ENCODE data around the gene CBS. TPM values are rescaled to one million over a fixed set of nuclear protein-coding genes. Genes with fewer than 3 reads are reported as not detected.

Gene CBS
- polyA plus RNA-seq, 1 donor (not counting 4 experiments of a cell fraction or from before 2014, with no cell fraction given), result 6.9 TPM

GRCh38 chr21:43025636-43026180 lies 49.9 kb downstream of the CBS start:
- no peak overlapping the region for H3K4me2 ChIP-seq (ENCODE audit: control insufficient read depth, extremely low read depth, insufficient read depth, low read depth, low read length)
- dilution Hi-C loops (cut with MboI; ENCODE audit: extremely low pct_ligation_motif_present, low sequenced_read_pairs), result no loop called here

DNA sequence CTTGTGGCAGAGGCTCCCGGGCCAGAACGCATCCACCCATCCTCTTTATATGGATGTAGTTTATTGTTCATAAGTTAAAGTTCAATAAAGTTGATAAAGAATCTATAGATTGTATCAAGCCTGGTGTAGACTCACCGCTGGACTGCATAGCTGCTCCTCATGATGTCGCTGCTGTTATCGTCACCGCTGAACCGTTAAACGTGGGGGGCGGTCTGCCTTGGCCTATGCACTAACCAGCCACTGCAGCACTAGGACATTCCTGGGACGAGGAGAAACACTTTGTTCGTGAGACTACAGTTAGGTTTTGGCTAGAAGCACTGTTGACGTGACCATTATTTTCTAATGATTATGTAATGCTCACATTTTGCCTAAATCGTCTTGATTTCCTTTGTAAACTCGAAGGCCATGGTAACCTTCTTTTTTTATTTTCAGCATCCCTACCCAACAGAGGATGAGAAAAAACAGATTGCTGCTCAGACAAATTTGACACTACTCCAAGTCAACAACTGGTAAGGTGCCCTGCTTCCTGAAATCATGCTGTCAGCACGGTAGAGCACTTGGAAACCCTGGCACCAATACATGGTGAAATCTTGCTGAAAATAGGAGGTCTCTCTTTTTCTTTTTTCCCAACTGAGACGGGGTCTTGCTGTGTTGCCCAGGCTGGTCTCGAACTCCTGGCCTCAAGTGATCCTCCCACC lies 51.0 kb downstream of the CBS start:
- H4K20me1 ChIP-seq (ENCODE audit: control insufficient read depth, extremely low read depth, insufficient read depth, low read length), result no peaks in the 10 kb centered on the region
- no peak overlapping the region for H3K4me3 ChIP-seq (ENCODE audit: control insufficient read depth in 2 of 3, extremely low read depth in 1 of 3, insufficient read depth in 2 of 3, low read depth in 1 of 3, low read length in 3 of 3)
- no peak for TF ChIP-seq CTCF (optimal IDR thresholded peaks at IDR 0.05 in 1 of 3, IDR thresholded peaks at IDR 0.05 in 1 of 3, conservative IDR thresholded peaks at IDR 0.05 in 1 of 3; ENCODE audit: extremely low read depth in 1 of 3, insufficient read depth in 2 of 3, low read length in 3 of 3)
- no peak for TF ChIP-seq EZH2 (IDR thresholded peaks at IDR 0.05; ENCODE audit: low read length)
- dilution Hi-C loops (cut with MboI; ENCODE audit: extremely low pct_ligation_motif_present, low sequenced_read_pairs), result no loop called here
- no peak overlapping the region for H3K4me2 ChIP-seq (ENCODE audit: control insufficient read depth, extremely low read depth, insufficient read depth, low read depth, low read length)
- H3K36me3 ChIP-seq (ENCODE audit: control insufficient read depth in 2 of 2, extremely low read depth in 1 of 2, insufficient read depth in 2 of 2, low read length in 2 of 2), result peaks cover 22 to 39% of the 10 kb centered on the region in 2 experiments
- no peaks in the 10 kb centered on the region for H3K9me3 ChIP-seq (ENCODE audit: control insufficient read depth, low read depth, low read length)
- FAIRE-seq, result no peak
- H3K27ac ChIP-seq (ENCODE audit: control insufficient read depth, insufficient read depth, low read length), result no peak overlapping the region
- no peak overlapping the region for H2AFZ ChIP-seq (ENCODE audit: control insufficient read depth, low read length)
- DNase-seq (ENCODE audit: low read depth, low spot score), result no peak
- H3K4me1 ChIP-seq (ENCODE audit: control insufficient read depth, extremely low read depth, insufficient read depth, low read length), result no peaks in the 10 kb centered on the region
- H3K27me3 ChIP-seq (ENCODE audit: control insufficient read depth, extremely low read depth, insufficient read depth, low read length), result no peaks in the 10 kb centered on the region
- H3K79me2 ChIP-seq (ENCODE audit: control insufficient read depth, insufficient read depth, low read length), result no peaks in the 10 kb centered on the region
- no peak overlapping the region for H3K9ac ChIP-seq (ENCODE audit: control insufficient read depth, extremely low read depth, insufficient read depth, low read length)
- no peaks in the 10 kb centered on the region for H3K9me1 ChIP-seq (ENCODE audit: control insufficient read depth, extremely low read depth, insufficient read depth, low read length)

More at GRCh38 chr21:43025636-43026180, 49.9 kb downstream of the CBS start:
- H3K4me1 ChIP-seq (ENCODE audit: control insufficient read depth, extremely low read depth, insufficient read depth, low read length), result no peaks in the 10 kb centered on the region
- peaks cover 17 to 42% of the 10 kb centered on the region in 2 experiments for H3K36me3 ChIP-seq (ENCODE audit: control insufficient read depth in 2 of 2, extremely low read depth in 1 of 2, insufficient read depth in 2 of 2, low read length in 2 of 2)
- H3K9me1 ChIP-seq (ENCODE audit: control insufficient read depth, extremely low read depth, insufficient read depth, low read length), result no peaks in the 10 kb centered on the region
- H3K79me2 ChIP-seq (ENCODE audit: control insufficient read depth, insufficient read depth, low read length), result no peaks in the 10 kb centered on the region
- DNase-seq (ENCODE audit: low read depth, low spot score) (no peak), FAIRE-seq (no peak)
- H2AFZ ChIP-seq (ENCODE audit: control insufficient read depth, low read length), result no peak overlapping the region
- H3K27ac ChIP-seq (ENCODE audit: control insufficient read depth, insufficient read depth, low read length), result no peak overlapping the region
- H4K20me1 ChIP-seq (ENCODE audit: control insufficient read depth, extremely low read depth, insufficient read depth, low read length), result no peaks in the 10 kb centered on the region
- TF ChIP-seq EZH2 (IDR thresholded peaks at IDR 0.05; ENCODE audit: low read length) (no peak), CTCF (optimal IDR thresholded peaks at IDR 0.05 in 1 of 3, IDR thresholded peaks at IDR 0.05 in 1 of 3, conservative IDR thresholded peaks at IDR 0.05 in 1 of 3; ENCODE audit: extremely low read depth in 1 of 3, insufficient read depth in 2 of 3, low read length in 3 of 3) (no peak)
- H3K9me3 ChIP-seq (ENCODE audit: control insufficient read depth, low read depth, low read length), result no peaks in the 10 kb centered on the region
- no peaks in the 10 kb centered on the region for H3K27me3 ChIP-seq (ENCODE audit: control insufficient read depth, extremely low read depth, insufficient read depth, low read length)
- H3K4me3 ChIP-seq (ENCODE audit: control insufficient read depth in 2 of 3, extremely low read depth in 1 of 3, insufficient read depth in 2 of 3, low read depth in 1 of 3, low read length in 3 of 3), result no peak overlapping the region
- no peak overlapping the region for H3K9ac ChIP-seq (ENCODE audit: control insufficient read depth, extremely low read depth, insufficient read depth, low read length)

All from keratinocyte (primary cell).